Left renal pelvis (tissue), 4 donors: Measurements from ENCODE around the gene LMBR1L. TPM values are rescaled to one million over a fixed set of nuclear protein-coding genes. Genes with fewer than 3 reads are reported as not detected.
"Not testable (repeated sequence)": the region's sequence is repeated elsewhere in the genome, so short reads cannot be mapped to it uniquely, and the experiment has no call there.

ENCODE experiments used
- DNase-seq, 4 donors: peaks; one replicate each; pipeline ENCODE4 v3.0.0-alpha.2; 2013; ENCODE audit warnings: low read depth in 4 of 4, low spot score in 3 of 4
- polyA plus RNA-seq, 4 donors: library from polyadenylated mRNA; unstranded; fragments of 120-200 nt; gene quantifications; one replicate each; pipeline ENCODE4 v1.2.1, GENCODE V29; 2013; ENCODE audit not compliant: insufficient read length in 4 of 4

The LMBR1L gene, protein sequence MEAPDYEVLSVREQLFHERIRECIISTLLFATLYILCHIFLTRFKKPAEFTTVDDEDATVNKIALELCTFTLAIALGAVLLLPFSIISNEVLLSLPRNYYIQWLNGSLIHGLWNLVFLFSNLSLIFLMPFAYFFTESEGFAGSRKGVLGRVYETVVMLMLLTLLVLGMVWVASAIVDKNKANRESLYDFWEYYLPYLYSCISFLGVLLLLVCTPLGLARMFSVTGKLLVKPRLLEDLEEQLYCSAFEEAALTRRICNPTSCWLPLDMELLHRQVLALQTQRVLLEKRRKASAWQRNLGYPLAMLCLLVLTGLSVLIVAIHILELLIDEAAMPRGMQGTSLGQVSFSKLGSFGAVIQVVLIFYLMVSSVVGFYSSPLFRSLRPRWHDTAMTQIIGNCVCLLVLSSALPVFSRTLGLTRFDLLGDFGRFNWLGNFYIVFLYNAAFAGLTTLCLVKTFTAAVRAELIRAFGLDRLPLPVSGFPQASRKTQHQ
- 100 to 1,000 TPM in 1 of 4 donors, 10 to 100 TPM in 3; 59.8 to 100 (median 80.3) TPM for polyA plus RNA-seq

DNA sequence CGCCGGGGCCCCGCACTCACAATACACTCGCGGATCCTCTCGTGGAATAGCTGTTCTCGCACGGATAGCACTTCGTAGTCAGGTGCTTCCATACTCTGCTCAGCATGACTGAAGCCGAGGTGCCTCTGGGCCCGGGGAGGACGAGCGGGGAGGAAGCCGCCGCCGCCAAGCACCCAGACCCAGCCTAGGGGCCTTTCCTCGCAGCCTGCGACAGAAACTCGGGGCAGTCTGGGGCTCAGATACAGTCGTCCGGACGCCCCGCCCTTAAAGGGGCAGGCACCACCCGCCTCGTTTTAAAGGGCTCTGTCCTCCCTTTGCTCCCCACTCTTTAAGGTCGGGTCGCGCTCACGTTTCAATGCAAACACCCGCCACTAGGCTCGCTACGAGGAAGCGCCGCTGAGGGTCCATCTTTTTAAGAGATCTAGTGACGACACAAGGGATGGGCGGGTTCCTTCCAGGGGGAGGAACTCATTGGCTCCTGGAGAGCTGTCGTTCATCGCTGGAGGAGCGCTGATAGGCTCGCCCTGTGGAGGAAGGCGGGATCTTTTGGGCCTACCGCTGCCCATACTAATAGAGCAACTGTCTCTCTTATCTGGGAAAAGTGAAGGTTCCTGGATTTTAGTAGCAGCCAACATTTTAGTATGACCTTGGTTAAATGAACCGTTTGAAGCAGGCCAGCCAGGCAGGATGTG is at the start of gene LMBR1L:
Gene LMBR1L, minus strand, starts transcription at position 384 of the 692 bp plus-strand sequence. Its CDS starts 292 bp downstream, at position 92.
- DNase-seq = peak; percentile 92 to 97 (median 94)

DNA sequence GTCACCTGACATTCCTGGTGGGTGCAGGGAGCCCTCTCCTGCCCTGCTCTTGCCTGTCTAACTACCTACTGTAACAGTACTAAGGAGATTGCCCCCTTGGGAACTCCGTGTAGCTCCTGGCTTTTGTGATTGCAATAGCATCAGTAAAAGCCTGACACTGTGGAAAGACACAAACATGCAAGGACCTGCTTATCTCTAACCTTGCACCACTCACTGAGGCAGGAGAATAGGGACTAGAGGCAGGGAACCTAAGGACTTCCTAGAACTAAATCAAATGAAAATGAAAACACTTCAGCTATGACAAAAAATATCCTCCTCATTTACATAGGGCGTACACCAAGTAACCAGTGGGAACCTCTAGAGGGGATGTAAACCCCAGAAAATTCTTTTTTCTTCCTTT is 49.8 kb upstream of the LMBR1L start:
- no peak for DNase-seq

DNA sequence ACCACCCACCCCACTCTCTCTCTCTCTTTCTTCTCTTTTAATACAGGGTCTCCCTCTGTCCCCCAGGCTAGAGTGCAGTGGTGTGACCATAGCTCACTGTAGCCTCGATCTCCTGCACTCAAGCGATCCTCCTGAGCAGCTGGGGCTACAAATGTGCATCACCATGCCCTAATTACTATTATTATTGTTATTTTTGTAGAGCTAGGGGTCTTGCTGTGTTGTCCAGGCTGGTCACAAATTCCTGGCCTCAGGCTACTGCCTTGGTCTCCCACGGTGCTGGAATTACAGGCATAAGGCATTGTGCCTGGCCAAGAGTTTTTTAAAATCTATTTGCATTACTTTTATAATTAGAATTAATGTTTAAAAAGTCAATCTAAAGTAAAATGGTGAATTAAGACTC is 43.6 kb upstream of the LMBR1L start:
- no peak for DNase-seq

DNA sequence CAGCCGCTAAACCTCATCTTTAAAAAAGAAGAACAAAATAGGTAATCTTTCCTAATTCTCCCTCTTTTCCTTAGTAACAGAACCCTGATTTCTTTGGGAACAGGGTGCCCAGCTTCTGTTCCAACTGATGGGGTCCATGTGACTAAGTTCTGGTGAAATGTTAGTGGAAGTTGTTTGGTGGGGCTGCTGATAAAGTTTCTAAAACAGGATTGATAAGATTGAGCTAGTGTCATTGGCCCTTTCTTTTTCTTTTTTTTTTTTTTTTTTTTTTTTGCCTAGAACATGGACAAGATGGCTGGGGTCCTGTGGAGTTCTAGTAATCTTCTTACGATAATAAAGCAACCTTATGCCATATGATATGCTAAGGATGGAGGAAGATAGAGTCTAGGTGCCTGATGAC is 36.7 kb upstream of the LMBR1L start:
- DNase-seq = no peak

DNA sequence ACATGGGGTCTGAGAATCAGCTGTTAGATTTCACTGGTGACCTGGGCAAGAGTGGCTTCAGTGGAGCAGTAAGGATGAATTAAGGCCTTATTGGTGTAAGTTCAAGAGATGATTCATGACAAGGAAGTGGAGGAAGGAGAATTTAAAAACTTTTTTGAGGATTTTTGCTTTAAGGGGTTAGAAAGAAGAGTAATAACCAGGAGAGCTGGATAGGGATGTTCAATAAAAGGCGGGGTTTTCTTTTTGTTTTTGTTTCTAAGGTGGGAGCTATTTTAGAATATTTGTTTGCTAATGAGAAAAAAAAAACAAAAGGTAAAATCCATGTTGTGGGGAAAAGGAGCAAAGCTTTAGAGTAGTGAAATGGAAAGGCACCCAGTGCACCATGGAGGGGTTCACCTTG is 35.8 kb upstream of the LMBR1L start:
- DNase-seq = no peak

DNA sequence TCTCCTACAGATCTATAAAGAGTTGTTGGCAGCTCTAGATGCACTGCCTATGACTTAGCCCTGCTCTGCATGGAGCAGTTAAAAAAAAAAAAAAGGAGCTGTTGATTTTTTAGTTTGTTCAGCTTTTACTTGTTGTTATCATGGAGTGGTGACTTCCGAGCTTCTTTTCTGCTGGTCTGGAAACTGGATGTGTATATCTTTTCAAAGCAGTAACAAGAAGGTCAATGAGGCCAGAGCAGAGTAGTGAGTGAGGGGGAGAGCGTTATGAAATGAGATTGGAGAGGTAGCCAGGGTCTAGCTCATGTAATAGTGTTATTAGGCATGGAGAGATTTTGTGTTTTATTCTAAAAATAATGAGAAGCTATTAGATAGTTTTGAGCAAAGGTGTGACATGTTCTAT is 33.7 kb upstream of the LMBR1L start:
- DNase-seq = no peak

DNA sequence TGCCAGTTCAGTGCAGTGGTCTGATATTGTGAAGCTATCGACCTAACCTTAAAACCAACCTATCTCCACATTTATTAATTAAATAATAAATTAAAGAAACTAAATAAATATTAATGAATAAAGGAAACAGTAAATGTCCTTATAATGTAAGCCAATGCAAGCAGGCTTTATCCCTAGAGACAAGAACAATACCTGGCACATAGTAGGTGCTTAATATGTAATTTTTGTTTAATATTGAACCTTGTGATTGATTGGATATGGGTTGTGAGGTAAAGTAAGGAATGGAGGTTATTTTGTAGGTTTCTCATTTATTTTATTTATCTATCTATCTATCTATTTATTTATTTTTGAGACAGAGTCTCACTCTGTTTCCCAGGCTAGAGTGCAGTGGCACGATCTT is 28.4 kb upstream of the LMBR1L start:
- no peak for DNase-seq

DNA sequence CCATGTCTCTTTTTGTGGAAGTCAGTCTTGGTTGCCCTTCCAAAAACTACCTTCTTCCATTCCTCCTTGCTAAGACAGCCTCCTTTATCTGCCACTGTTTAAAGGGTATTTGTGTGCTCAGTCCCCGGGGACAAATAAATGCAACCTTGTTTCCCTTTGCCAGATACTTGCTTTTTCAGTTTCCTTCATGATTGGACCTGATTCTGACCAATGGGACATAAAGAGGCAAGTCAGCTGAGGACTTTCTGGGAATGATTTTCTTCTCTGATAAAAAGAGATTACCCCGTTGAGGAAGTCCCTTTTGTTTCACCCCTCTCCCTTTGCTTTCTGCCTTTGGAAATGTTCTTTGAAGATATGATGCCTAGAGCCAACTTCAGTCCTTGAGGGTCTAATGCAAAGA is 27.9 kb upstream of the LMBR1L start:
- DNase-seq = no peak

DNA sequence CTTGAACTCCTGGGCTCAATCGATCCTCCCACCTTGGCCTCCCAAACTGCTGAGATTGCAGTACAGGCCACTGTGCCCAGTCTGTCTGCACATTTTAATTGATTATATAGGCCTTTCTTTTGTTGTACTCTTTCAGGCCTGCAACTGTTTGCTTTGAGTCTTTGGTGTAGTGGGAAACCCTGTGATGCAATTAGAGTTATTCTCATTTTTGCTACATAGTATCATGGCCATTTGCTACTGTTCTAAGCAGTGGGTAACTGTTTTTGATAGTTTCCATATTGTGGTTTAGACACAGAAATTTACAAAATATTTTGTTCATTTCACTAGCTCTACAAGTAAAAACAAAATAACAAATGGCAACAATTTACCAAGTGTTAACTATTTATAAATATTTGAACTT is 26.8 kb upstream of the LMBR1L start:
- no peak for DNase-seq

DNA sequence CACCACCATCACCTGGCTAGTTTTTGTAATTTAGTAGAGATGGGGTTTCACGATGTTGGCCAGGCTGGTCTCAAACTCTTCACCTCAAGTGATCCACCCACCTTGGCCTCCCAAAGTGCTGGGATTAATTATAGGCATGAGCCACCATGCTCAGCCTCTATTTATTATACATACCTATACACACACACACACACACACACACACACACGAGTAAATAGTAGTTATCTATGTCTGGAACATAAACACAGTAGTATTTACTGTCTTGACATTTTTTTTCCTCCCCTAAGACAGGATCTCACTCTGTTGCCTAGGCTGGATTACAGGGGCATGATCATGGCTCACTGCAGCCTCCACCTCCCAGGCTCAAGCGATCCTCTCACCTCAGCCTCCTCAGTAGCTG is 26.4 kb upstream of the LMBR1L start:
- not testable (repeated sequence) for DNase-seq

DNA sequence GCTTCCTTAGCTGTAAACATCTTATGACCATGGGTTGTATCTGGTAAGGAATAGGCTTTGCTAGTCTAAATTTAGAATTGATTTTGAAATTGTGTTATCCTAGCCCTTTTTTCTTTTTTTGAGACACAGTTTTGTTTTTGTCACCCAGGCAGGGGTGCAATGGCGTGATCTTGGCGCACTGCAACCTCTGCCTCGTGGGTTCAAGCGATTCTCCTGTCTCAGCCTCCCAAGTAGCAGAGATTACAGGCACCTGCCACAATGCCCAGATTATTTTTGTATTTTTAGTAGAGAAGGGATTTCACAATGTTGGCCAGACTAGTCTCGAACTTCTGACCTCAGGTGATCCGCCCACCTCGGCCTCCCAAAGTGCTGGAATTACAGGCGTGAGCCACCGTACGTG is 22.9 kb upstream of the LMBR1L start:
- no peak for DNase-seq

DNA sequence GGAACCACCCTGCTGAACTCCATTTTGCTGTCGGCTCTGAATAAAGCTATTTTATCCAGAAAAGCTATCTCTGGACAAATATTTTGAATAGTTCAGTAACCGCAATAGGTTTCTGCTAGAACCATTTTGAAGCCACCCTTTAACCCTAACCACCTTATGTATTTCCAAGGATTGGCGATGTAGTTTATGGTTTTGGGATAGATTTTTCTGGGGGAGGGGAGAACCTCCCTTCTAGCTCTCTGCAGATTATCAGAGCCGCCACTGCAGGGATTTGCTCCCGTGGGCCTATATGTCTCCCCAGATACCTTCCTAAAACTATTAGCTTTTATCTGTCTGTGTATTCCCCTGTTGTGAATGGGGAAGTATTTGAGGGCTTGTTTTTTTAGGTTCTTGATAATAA is 22.4 kb upstream of the LMBR1L start:
- no peak for DNase-seq

DNA sequence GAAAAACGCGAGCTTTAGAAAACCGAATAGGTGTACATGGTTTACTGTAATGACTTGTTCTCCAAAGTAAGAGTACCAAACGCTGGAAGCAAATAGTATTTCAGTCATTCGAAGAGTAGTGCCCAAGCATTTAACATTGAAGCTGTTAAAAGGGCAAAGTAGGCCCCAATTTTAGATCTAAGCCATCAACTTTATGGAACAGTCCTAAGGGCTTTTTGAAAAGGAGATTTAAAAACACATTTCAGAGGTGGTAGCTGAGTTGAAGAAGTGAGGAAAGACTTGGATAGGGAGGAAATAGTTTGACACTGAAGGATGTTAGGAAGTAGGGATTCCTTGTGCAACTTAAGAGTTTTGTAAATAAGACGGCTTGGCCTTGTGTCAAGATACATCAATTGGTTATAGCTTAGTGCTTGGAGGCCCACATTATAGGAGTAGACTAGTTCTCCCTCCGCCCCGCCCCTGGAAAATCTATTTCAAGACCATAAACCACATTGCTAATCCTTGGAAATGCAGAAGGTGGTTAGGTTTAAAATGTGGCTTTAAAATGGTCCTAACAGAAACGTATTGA is 21.3 kb upstream of the LMBR1L start:
- DNase-seq = no peak

DNA sequence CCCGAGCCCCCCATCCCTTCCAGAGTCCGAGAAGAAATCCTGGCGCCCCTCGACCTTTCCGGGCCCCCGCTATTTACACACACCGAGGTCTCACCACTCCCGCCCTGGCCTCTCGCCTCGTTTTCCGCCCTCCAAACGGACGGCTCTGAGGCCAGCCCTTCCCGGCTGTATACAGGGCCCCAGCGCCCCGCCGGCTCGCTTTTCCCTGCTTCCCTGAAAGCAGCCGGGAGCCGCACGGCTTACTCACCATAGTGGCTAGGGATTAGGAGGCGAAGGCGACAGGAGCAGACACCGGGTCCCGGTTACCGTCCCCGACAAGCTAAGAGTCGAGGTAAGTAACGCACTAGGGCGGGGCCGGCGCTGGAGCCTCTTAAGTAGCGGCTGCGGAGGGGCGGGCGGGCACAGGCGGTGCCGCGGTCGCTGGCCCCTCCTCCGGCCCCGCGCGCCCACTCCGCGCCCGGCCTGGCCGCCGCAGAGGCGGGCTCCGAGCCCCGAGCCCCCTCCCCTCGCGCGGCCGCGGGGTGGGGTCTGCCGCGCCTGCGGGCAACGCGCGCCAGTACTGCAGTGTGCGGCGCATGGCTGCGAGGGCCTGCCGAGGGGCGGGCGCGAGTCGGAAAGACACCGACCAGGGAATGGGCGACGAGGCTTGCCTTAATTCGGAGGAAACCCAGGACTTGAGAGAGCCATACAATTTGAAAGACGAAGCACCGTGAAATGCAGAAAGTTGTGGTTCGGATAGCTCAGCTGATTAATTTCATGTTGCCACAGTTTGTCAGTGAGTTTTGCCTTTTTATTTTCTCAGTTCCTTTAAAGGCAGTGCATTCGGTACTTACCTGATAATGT is 20.6 kb upstream of the LMBR1L start, which contains the start of gene TUBA1B:
Gene TUBA1B, minus strand, starts transcription at position 345 of the 843 bp plus-strand sequence. Its CDS starts 95 bp downstream, at position 250.
- peak in 3 of 4 donors; percentile 76 to 82 (median 81) for DNase-seq

DNA sequence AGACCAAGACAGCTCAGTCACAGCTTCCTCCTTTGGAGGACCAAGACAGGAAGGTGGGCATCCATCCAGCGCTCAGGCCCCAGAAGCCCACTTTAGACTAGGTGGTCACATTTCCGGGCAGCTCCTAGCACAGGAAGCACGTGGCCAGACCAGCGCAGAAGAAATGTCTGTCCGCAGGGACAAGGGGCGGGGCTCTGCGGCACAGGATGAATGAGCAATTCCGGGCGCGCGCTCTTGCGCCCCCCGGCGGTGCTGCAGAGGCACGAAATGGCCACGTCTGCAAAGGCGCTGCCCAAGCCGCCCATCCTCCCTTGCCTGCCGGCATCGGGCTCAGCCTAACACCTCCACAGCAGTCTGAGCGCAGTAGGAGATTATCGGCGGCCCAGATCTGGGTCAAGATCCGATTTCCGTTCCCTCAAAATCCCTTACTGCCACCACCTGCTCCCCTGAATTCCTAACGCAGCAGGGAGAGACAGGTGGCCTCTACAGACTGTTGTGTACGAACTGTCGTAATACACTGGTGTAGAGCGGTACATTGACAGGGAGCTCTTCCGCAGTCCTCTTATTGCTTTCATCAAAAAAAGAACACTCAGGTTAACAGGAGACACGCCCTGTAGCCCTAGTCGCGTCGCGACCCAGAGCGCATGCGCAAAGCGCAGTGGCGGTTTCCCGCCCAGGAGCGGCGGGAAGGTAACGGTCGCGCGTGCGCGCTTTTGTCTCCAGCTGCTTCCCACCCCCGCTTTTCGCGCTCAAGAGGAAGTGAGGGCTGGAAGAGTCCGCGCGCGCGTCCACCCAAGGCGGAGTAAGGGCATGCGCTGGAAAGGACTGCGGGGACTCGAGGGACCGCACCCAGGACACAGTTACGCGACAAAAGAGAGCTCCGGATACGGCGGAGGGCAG is 19.8 kb upstream of the LMBR1L start:
- peak in 3 of 4 donors; percentile 80 to 87 (median 83) for DNase-seq

DNA sequence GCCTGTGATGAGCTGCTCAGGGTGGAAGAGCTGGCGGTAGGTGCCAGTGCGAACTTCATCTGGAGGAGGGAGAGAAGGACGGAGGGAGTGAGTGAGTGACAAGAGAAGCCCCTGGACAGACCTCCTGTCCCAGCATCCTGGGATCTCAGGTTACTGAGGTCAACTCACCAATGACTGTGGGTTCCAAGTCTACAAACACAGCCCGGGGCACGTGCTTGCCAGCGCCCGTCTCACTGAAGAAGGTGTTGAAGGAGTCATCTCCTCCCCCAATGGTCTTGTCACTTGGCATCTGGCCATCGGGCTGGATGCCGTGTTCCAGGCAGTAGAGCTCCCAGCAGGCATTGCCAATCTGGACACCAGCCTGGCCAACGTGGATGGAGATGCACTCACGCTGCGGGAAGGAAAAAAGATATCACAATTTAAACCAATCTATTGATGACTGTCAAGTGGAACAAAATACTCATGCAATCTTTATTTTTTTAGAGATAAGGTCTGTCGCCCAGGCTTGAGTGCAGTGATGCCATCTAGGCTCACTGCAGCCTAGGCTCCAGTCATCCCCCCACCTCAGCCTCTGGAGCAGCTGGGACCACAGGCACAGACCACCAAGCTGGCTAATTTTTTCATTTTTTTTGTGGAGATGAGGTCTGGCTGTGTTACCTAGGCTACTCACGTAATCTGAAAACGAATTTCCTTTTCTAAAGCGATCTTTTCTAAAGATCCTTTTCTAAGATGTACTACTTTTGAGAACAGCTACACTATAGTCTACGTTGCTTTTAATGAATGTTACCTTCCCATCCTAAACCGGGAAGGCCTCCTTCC is 18.9 kb upstream of the LMBR1L start:
- DNase-seq = no peak

DNA sequence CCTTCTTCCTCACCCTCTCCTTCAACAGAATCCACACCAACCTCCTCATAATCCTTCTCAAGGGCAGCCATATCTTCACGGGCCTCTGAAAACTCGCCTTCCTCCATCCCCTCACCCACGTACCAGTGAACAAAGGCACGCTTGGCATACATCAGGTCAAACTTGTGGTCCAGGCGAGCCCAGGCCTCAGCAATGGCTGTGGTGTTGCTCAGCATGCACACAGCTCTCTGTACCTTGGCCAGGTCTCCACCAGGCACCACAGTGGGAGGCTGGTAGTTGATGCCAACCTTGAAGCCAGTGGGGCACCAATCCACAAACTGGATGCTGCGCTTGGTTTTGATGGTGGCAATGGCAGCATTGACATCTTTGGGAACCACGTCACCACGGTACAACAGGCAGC is 17.3 kb upstream of the LMBR1L start:
- not testable (repeated sequence) for DNase-seq
